LNCaP clone FGC (cell line): ENCODE results near the gene TRAPPC11.

ENCODE experiments used
- DNase-seq: peaks from one replicate; pipeline ENCODE4 v3.0.0-alpha.2; 2011; ENCODE audit warnings: low read depth
- H3K4me3 ChIP-seq: 2 replicates; pipeline ENCODE4 v1.5.1; 2011; ENCODE audit warnings: mild to moderate bottlenecking, low read depth, low read length, control low read depth
- CTCF ChIP-seq: IDR thresholded peaks from 2 replicates; pipeline ENCODE4 v1.5.1; 2012; ENCODE audit warnings: mild to moderate bottlenecking; ENCODE audit not compliant: control insufficient read depth, insufficient read depth; ENCODE audit errors: extremely low read depth

Gene TRAPPC11

GRCh38 chr4:183738081-183738673, 79.1 kb downstream of the TRAPPC11 start:
- DNase-seq: no peak
- no peak for TF ChIP-seq CTCF
- no peak overlapping the region for H3K4me3 ChIP-seq

GRCh38 chr4:183738961-183739360, 79.9 kb downstream of the TRAPPC11 start:
- no peak for DNase-seq
- no peak for TF ChIP-seq CTCF
- no peak overlapping the region for H3K4me3 ChIP-seq

- no peak for TF ChIP-seq CTCF
- no peak overlapping the region for H3K4me3 ChIP-seq
- no peak for DNase-seq
Observed at GRCh38 chr4:183746305-183747229, 87.5 kb downstream of the TRAPPC11 start.

- no peak for DNase-seq
- no peak for TF ChIP-seq CTCF
- no peak overlapping the region for H3K4me3 ChIP-seq
Observed at GRCh38 chr4:183747380-183747779, 88.3 kb downstream of the TRAPPC11 start.

GRCh38 chr4:183747931-183748670, 89.0 kb downstream of the TRAPPC11 start:
- no peak overlapping the region for H3K4me3 ChIP-seq
- no peak for TF ChIP-seq CTCF
- no peak for DNase-seq

GRCh38 chr4:183751106-183751505, 92.0 kb downstream of the TRAPPC11 start:
- no peak for TF ChIP-seq CTCF
- no peak for DNase-seq
- H3K4me3 ChIP-seq: no peak overlapping the region
